GM23248 (cell line): ENCODE data around the gene NR4A1.

Experiments used
- EZH2 ChIP-seq: fragments of 200-600 bp; sonication (generic); IDR thresholded peaks from 2 replicates; pipeline ENCODE4 v1.6.1; 2018; ENCODE audit warnings: antibody characterized with exemption, mild to moderate bottlenecking; ENCODE audit not compliant: insufficient read depth, poor library complexity, severe bottlenecking
- EZH2phosphoT487 ChIP-seq: fragments of 200-600 bp; sonication (generic); IDR thresholded peaks from 2 replicates; pipeline ENCODE4 v1.6.1; 2018; ENCODE audit warnings: antibody characterized with exemption, moderate library complexity, mild to moderate bottlenecking, low read depth; ENCODE audit not compliant: insufficient read depth

- no peak for TF ChIP-seq EZH2phosphoT487
- TF ChIP-seq EZH2: no peak
Measured at GRCh38 chr12:52063981-52064649, 12.9 kb downstream of the NR4A1 start.
